OCI-LY3 (cell line): ENCODE measurements around the gene TIMM13.
"Not testable (repeated sequence)": the region's sequence is repeated elsewhere in the genome, so short reads cannot be mapped to it uniquely, and the experiment has no call there.

ENCODE experiments used
- H2AFZ ChIP-seq: fragments of 200-600, 300-600 bp; shearing (Covaris generic); 2 replicates; pipeline ENCODE4 v1.6.0; 2014; ENCODE audit warnings: antibody characterized with exemption, low read depth, low read length
- H3K27ac ChIP-seq: fragments of 200-600, 300-600 bp; sonication (generic); 2 replicates; pipeline ENCODE4 v1.5.1; 2014; ENCODE audit warnings: mild to moderate bottlenecking, low read length, moderate library complexity, mixed read lengths
- H3K27me3 ChIP-seq: fragments of 200-600, 300-600 bp; sonication (generic); 2 replicates; pipeline ENCODE4 v1.6.1; 2014; ENCODE audit warnings: low read depth, low read length, mixed read lengths
- H3K36me3 ChIP-seq: fragments of 200-600, 300-600 bp; sonication (generic); replicated peaks from 2 replicates; pipeline ENCODE3; 2014; ENCODE audit warnings: low read depth, low read length, mixed read lengths
- H3K4me1 ChIP-seq: fragments of 300-600, 200-600 bp; sonication (generic); 2 replicates; pipeline ENCODE4 v1.6.1; 2014; ENCODE audit warnings: low read length, mixed read lengths
- H3K4me2 ChIP-seq: fragments of 200-600, 300-600 bp; sonication (generic); 2 replicates; pipeline ENCODE4 v1.6.1; 2014; ENCODE audit warnings: low read length, mixed read lengths
- H3K4me3 ChIP-seq: fragments of 300-600, 200-600 bp; sonication (generic); 2 replicates; pipeline ENCODE4 v1.5.1; 2014; ENCODE audit warnings: antibody characterized with exemption, mild to moderate bottlenecking, low read length, moderate library complexity
- H3K79me2 ChIP-seq: fragments of 300-600, 200-600 bp; shearing (Covaris generic); 2 replicates; pipeline ENCODE4 v1.6.1; 2014; ENCODE audit warnings: mild to moderate bottlenecking, low read length, mixed read lengths
- H3K9ac ChIP-seq: fragments of 300-600, 200-600 bp; shearing (Covaris generic); 2 replicates; pipeline ENCODE4 v1.6.0; 2014; ENCODE audit warnings: mild to moderate bottlenecking, low read length, moderate library complexity
- H3K9me3 ChIP-seq: fragments of 200-600, 300-600 bp; shearing (Covaris generic); 2 replicates; pipeline ENCODE4 v1.6.1; 2014; ENCODE audit warnings: low read length, mixed read lengths; ENCODE audit not compliant: insufficient read depth
- H4K20me1 ChIP-seq: fragments of 200-600, 300-600 bp; sonication (generic); 2 replicates; pipeline ENCODE4 v1.6.1; 2016; ENCODE audit warnings: low read length, mixed read lengths; ENCODE audit not compliant: insufficient read depth
- EZH2phosphoT487 ChIP-seq: fragments of 200-600 bp; shearing (Covaris generic); IDR thresholded peaks from 2 replicates; pipeline ENCODE4 v1.6.1; 2018; ENCODE audit warnings: antibody characterized with exemption, mixed run types, low read depth
- TF ChIP-seq, protein P1 (sequence below): fragments of 200-600, 300-600 bp; sonication (generic); IDR thresholded peaks from 2 replicates; pipeline ENCODE4 v1.5.1; 2014; ENCODE audit warnings: antibody characterized with exemption, low read length, low read depth

TIMM13 gene

DNA sequence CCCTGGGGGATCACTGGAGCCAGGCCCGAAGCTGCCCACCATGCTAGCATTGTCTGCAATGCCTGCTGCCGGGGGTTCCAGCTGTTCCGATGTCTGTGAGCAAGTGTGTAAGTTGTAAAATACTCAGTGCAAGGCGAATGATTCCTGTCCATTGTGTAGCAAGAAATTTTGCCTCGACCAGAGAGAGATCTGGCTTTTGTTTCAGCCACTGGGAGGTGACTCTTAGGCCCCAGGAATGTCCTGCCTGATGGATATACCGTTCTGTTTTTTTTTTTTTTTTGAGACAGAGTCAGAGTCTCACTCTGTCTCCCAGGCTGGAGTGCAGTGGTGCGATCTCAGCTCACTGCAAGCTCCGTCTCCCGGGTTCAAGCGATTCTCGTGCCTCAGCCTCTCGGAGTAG is 41.2 kb upstream of the TIMM13 start:
- Histone ChIP-seq H3K4me2 (no peak overlapping the region), H3K36me3 (no peaks in the 10 kb centered on the region), H3K79me2 (no peaks in the 10 kb centered on the region), H3K4me1 (peaks cover 11% of the 10 kb centered on the region), H3K27me3 (no peaks in the 10 kb centered on the region), H4K20me1 (no peaks in the 10 kb centered on the region), H2AFZ (no peak overlapping the region), H3K4me3 (no peak overlapping the region), H3K9me3 (no peaks in the 10 kb centered on the region), H3K9ac (no peak overlapping the region), H3K27ac (no peak overlapping the region)
- no peak for TF ChIP-seq EZH2phosphoT487
- TF ChIP-seq, protein P1, sequence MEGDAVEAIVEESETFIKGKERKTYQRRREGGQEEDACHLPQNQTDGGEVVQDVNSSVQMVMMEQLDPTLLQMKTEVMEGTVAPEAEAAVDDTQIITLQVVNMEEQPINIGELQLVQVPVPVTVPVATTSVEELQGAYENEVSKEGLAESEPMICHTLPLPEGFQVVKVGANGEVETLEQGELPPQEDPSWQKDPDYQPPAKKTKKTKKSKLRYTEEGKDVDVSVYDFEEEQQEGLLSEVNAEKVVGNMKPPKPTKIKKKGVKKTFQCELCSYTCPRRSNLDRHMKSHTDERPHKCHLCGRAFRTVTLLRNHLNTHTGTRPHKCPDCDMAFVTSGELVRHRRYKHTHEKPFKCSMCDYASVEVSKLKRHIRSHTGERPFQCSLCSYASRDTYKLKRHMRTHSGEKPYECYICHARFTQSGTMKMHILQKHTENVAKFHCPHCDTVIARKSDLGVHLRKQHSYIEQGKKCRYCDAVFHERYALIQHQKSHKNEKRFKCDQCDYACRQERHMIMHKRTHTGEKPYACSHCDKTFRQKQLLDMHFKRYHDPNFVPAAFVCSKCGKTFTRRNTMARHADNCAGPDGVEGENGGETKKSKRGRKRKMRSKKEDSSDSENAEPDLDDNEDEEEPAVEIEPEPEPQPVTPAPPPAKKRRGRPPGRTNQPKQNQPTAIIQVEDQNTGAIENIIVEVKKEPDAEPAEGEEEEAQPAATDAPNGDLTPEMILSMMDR, result no peak

DNA sequence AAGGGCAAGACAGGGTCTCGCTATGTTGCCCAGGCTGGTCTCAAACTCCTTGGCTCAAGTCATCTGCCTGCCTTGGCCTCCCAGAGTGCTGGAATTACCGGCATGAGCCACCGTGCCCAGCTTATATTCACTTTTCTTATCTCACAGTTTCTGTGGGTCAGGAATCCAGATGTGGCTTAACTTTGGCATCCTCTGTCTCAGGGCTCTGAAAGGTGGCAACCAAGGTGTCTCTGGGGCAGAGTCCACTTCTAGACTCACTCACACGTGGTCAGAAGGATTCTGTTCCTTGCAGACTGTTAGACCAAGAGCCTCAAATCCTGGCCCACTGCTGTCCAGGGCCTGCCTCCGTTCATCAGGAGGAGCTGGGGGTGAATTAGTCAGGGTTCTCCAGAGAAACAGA is 37.0 kb upstream of the TIMM13 start:
- H3K27ac ChIP-seq, result no peak overlapping the region
- H3K9ac ChIP-seq, result no peak overlapping the region
- no peaks in the 10 kb centered on the region for H3K27me3 ChIP-seq
- H3K4me2 ChIP-seq, result no peak overlapping the region
- no peaks in the 10 kb centered on the region for H3K36me3 ChIP-seq
- H3K79me2 ChIP-seq, result no peaks in the 10 kb centered on the region
- H3K4me3 ChIP-seq, result no peak overlapping the region
- peaks cover 13% of the 10 kb centered on the region for H3K4me1 ChIP-seq
- H2AFZ ChIP-seq, result no peak overlapping the region
- H4K20me1 ChIP-seq, result no peaks in the 10 kb centered on the region
- no peak for TF ChIP-seq EZH2phosphoT487
- TF ChIP-seq, protein P1, result no peak
- no peaks in the 10 kb centered on the region for H3K9me3 ChIP-seq

DNA sequence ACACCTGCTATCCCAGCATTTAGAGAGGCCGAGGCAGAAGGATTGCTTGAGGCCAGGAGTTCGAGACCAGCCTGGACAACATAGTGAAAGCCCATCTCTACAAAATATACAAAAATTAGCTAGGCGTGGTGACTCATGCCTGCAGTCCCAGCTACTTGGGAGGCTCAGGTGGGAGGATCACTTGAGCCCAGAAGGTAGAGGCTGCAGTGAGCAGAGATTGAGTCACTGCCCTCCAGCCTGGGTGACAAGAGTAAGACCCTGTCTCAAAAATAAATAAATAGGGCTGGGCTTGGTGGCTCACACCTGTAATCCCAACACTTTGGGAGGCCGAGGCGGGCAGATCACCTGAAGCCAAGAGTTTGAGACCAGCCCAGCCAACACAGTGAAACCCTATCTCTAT is 36.3 kb upstream of the TIMM13 start:
- not testable (repeated sequence) for H3K4me2 ChIP-seq, H2AFZ ChIP-seq

DNA sequence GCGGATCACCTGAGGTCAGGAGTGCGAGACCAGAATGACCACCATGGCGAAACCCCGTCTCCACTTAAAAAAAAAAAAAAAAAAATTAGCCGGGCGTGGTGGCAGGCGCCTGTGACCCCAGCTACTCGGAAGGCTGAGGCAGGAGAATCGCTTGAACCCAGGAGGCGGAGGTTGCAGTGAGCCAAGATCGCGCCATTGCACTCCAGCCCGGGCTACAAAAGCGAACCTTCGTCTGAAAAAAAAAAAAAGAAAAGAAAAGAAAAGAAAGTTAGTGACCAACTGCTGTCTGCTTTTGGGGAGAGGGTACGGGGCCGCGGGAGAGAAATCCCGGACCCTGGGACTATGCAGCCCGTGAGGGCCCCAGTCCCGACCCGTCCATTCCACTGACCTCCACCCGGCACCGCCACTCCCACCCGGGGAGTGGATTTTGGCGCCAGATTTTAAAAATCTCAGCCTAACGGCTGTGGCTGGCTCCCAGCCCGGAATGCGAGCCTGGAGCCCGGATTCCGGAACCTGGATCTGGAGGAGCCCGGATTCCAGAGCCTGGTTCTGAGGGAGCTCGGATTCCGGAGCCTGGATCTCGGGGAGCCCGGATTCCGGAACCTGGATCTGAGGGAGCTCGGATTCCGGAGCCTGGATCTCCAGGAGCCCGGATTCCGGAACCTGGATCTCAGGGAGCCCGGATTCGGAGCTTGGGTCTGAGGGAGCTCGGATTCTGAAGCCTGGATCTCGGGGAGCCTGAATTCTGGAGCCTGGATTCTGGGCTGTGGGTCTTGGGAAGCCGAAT is 35.4 kb upstream of the TIMM13 start:
- peak overlapping the region; percentile 74 for H3K4me2 ChIP-seq

More for the DNA sequence above, 36.3 kb upstream of the TIMM13 start:
- not testable (repeated sequence) for H4K20me1 ChIP-seq, H3K9me3 ChIP-seq, H3K9ac ChIP-seq, H3K27ac ChIP-seq, H3K79me2 ChIP-seq, H3K4me1 ChIP-seq, H3K4me3 ChIP-seq, H3K27me3 ChIP-seq, H3K36me3 ChIP-seq

More for the DNA sequence above, 35.4 kb upstream of the TIMM13 start:
- Histone ChIP-seq H3K27me3 (no peaks in the 10 kb centered on the region), H3K79me2 (no peaks in the 10 kb centered on the region), H3K4me1 (peaks cover 8% of the 10 kb centered on the region), H2AFZ (no peak overlapping the region), H4K20me1 (no peaks in the 10 kb centered on the region), H3K4me3 (peak overlapping the region; percentile 93), H3K36me3 (no peaks in the 10 kb centered on the region), H3K9me3 (no peaks in the 10 kb centered on the region), H3K9ac (peak overlapping the region; percentile 79), H3K27ac (no peak overlapping the region)
- no peak for TF ChIP-seq EZH2phosphoT487
- TF ChIP-seq, protein P1, result no peak
